Loucy (cell line): ENCODE data around the gene USP6.

Experiments used
- H2AFZ ChIP-seq: fragments of 200-600 bp; sonication (generic); 2 replicates; pipeline ENCODE4 v1.6.0; 2016; ENCODE audit warnings: antibody characterized with exemption, mild to moderate bottlenecking, low read length, moderate library complexity
- H3F3A ChIP-seq: fragments of 200-600 bp; 2 replicates; pipeline ENCODE4 v1.6.0; 2016; ENCODE audit warnings: antibody characterized with exemption, low read depth, mild to moderate bottlenecking
- H3K27me3 ChIP-seq: fragments of 200-600 bp; sonication (generic); 2 replicates; pipeline ENCODE4 v1.6.1; 2014; ENCODE audit warnings: low read length, mild to moderate bottlenecking; ENCODE audit not compliant: insufficient read depth, poor library complexity, severe bottlenecking
- H3K36me3 ChIP-seq: fragments of 200-600 bp; sonication (generic); 2 replicates; pipeline ENCODE4 v1.6.1; 2016; ENCODE audit warnings: low read length; ENCODE audit not compliant: insufficient read depth
- H3K4me1 ChIP-seq: fragments of 200-600 bp; sonication (generic); 2 replicates; pipeline ENCODE4 v1.5.1; 2014; ENCODE audit warnings: low read length, mild to moderate bottlenecking; ENCODE audit not compliant: insufficient read depth, poor library complexity, severe bottlenecking
- H3K4me2 ChIP-seq: fragments of 200-600 bp; sonication (generic); 2 replicates; pipeline ENCODE4 v1.6.0; 2014; ENCODE audit warnings: antibody characterized with exemption, low read length, low read depth, mild to moderate bottlenecking; ENCODE audit not compliant: poor library complexity, severe bottlenecking
- H3K4me3 ChIP-seq: fragments of 200-600 bp; sonication (generic); 2 replicates; pipeline ENCODE4 v1.5.1; 2014; ENCODE audit warnings: low read length, mild to moderate bottlenecking, mixed read lengths; ENCODE audit not compliant: poor library complexity, severe bottlenecking
- H3K79me2 ChIP-seq: fragments of 200-600 bp; sonication (generic); 2 replicates; pipeline ENCODE4 v1.6.1; 2014; ENCODE audit warnings: low read length; ENCODE audit not compliant: insufficient read depth
- H3K9ac ChIP-seq: fragments of 200-600 bp; sonication (generic); 2 replicates; pipeline ENCODE4 v1.6.0; 2014; ENCODE audit warnings: mild to moderate bottlenecking, low read depth, low read length, moderate library complexity; ENCODE audit not compliant: poor library complexity, severe bottlenecking
- H3K9me2 ChIP-seq: fragments of 200-600 bp; sonication (generic); replicated peaks from 2 replicates; pipeline ENCODE4 v1.6.1; 2016; ENCODE audit warnings: low read depth, low read length, mixed read lengths
- H3K9me3 ChIP-seq: fragments of 200-600 bp; sonication (generic); 2 replicates; pipeline ENCODE4 v1.6.1; 2014; ENCODE audit warnings: mild to moderate bottlenecking, antibody characterized with exemption, low read length, low read depth; ENCODE audit not compliant: insufficient read depth
- H4K20me1 ChIP-seq: fragments of 200-600 bp; sonication (generic); 2 replicates; pipeline ENCODE4 v1.6.0; 2014; ENCODE audit warnings: antibody characterized with exemption, low read length, mild to moderate bottlenecking; ENCODE audit not compliant: insufficient read depth, poor library complexity, severe bottlenecking
- EZH2phosphoT487 ChIP-seq: fragments of 200-600 bp; IDR thresholded peaks from 2 replicates; pipeline ENCODE4 v1.6.1; 2018; ENCODE audit warnings: antibody characterized with exemption, mild to moderate bottlenecking, moderate library complexity, borderline replicate concordance
- TF ChIP-seq, protein P1 (sequence below): fragments of 200-600 bp; sonication (generic); conservative IDR thresholded peaks from 2 replicates; pipeline ENCODE4 v1.5.1; 2014; ENCODE audit warnings: mild to moderate bottlenecking, antibody characterized with exemption, low read length

The USP6 gene

DNA sequence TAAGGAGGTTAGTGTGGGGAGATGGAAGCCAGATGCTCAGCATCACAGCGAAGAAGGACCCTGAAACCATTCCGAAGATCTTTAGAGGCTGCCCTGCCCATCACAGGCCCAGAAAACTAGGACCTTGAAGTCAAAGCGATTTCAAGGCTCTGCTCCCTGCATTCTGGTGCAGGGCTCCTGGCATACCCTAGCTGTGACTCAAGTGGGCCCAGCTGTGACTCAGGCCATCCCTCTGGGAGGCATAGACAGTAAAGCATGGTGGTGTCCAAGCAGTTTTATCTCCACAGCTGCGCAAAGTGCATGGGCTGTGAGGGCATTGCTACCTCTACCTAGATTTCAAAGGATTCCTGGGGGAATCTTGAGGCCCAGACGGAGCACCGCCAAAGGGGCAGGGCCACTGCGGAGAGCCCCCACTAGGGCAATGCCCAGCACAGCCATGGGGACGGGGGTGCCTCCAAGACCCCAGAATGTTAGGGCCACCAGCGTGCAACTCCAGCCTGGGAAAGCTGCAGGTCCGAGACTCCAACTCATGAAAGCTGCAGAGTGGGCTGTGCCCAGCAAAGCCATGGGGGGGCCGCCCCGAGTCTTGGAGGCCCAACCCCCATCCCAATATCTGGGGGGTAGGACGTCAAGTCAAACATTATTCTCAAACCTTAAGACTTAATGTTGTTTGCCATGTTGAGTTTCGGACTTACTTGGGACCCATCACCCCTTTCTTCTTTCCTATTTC, 87.5 kb downstream of the USP6 start:
- no peak overlapping the region for H2AFZ ChIP-seq
- no peak overlapping the region for H3K4me2 ChIP-seq
- H3K4me3 ChIP-seq: no peak overlapping the region

DNA sequence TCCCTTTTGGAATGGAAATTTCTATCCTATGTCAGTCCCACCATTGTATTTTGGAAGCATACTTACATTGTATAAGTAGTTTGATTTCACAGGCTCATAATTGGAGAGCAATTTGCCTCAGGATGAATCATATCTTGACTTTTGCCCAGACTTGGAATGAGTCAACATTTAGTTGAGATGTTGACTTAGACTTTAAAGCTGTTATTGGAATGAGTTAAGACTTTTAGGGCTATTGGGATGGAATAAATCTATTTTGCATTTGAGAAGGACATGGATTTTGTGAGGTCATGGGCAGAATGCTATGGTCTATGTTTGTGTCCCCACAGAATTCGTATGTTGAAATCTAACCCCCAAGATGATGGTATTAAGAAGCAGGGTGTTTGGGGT, 88.1 kb downstream of the USP6 start:
- Histone ChIP-seq H3K9ac (no peak overlapping the region), H3K4me2 (no peak overlapping the region), H3K4me3 (no peak overlapping the region), H3K27me3 (no peaks in the 10 kb centered on the region), H3K9me3 (no peaks in the 10 kb centered on the region), H4K20me1 (no peaks in the 10 kb centered on the region), H3K4me1 (no peaks in the 10 kb centered on the region), H3K36me3 (no peaks in the 10 kb centered on the region), H3F3A (no peaks in the 10 kb centered on the region), H3K9me2 (no peaks in the 10 kb centered on the region), H2AFZ (no peak overlapping the region), H3K79me2 (no peaks in the 10 kb centered on the region)
- no peak for TF ChIP-seq EZH2phosphoT487
- TF ChIP-seq, protein P1, sequence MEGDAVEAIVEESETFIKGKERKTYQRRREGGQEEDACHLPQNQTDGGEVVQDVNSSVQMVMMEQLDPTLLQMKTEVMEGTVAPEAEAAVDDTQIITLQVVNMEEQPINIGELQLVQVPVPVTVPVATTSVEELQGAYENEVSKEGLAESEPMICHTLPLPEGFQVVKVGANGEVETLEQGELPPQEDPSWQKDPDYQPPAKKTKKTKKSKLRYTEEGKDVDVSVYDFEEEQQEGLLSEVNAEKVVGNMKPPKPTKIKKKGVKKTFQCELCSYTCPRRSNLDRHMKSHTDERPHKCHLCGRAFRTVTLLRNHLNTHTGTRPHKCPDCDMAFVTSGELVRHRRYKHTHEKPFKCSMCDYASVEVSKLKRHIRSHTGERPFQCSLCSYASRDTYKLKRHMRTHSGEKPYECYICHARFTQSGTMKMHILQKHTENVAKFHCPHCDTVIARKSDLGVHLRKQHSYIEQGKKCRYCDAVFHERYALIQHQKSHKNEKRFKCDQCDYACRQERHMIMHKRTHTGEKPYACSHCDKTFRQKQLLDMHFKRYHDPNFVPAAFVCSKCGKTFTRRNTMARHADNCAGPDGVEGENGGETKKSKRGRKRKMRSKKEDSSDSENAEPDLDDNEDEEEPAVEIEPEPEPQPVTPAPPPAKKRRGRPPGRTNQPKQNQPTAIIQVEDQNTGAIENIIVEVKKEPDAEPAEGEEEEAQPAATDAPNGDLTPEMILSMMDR: no peak

More for the DNA sequence above, 87.5 kb downstream of the USP6 start:
- H3K27me3 ChIP-seq: no peaks in the 10 kb centered on the region
- no peak overlapping the region for H3K9ac ChIP-seq
- no peaks in the 10 kb centered on the region for H3K4me1 ChIP-seq
- H3K79me2 ChIP-seq: no peaks in the 10 kb centered on the region
- no peaks in the 10 kb centered on the region for H3F3A ChIP-seq
- H3K9me3 ChIP-seq: no peaks in the 10 kb centered on the region
- no peak for TF ChIP-seq EZH2phosphoT487
- TF ChIP-seq, protein P1: no peak
- no peaks in the 10 kb centered on the region for H3K9me2 ChIP-seq
- H4K20me1 ChIP-seq: no peaks in the 10 kb centered on the region
- H3K36me3 ChIP-seq: no peaks in the 10 kb centered on the region

DNA sequence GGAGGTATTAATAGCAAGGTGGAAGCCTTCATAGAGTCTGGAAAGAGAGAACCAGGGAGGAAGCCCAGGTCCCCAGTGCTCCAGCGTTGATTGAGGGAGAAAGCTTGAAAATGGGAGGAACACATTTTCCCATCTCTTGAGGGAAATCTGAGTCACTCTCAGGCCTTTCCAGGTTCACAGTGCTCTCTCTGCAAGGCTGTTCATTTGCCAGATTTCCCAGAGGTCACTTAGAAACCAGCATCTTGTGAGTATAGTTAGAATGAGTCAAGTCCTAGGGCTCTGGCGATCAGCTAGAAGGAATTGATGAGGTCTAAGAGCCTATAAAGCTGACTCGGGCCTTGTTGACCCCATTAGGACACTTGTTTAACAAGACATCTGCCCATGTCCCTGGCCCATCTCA, 93.6 kb downstream of the USP6 start:
- H3K79me2 ChIP-seq: no peaks in the 10 kb centered on the region
- no peaks in the 10 kb centered on the region for H3K27me3 ChIP-seq
- no peak overlapping the region for H3K4me3 ChIP-seq
- H3K9me3 ChIP-seq: no peaks in the 10 kb centered on the region
- no peaks in the 10 kb centered on the region for H3K36me3 ChIP-seq
- no peak for TF ChIP-seq EZH2phosphoT487
- TF ChIP-seq, protein P1: no peak
- H3K9ac ChIP-seq: no peak overlapping the region
- H3K9me2 ChIP-seq: no peaks in the 10 kb centered on the region
- no peak overlapping the region for H2AFZ ChIP-seq
- no peaks in the 10 kb centered on the region for H3K4me1 ChIP-seq
- no peak overlapping the region for H3K4me2 ChIP-seq
- H4K20me1 ChIP-seq: no peaks in the 10 kb centered on the region
- H3F3A ChIP-seq: no peaks in the 10 kb centered on the region
